GM15510 (cell line): Measurements from ENCODE around the gene GAA.

ENCODE experiments used
- POLR2A ChIP-seq: IDR thresholded peaks from 3 replicates; pipeline ENCODE4 v1.6.1; 2011; ENCODE audit warnings: borderline replicate concordance; ENCODE audit not compliant: insufficient read length; ENCODE audit errors: extremely low read depth

Gene GAA

GRCh38 chr17:80097127-80097621 is 4.2 kb upstream of the GAA start:
- no peak for TF ChIP-seq POLR2A

GRCh38 chr17:80097844-80098691 is 3.3 kb upstream of the GAA start:
- TF ChIP-seq POLR2A: no peak

- no peak for TF ChIP-seq POLR2A
These were observed 1.9 kb upstream of the GAA start for GRCh38 chr17:80099291-80100034.

GRCh38 chr17:80100035-80100323 is 1.4 kb upstream of the GAA start:
- no peak for TF ChIP-seq POLR2A

- TF ChIP-seq POLR2A: no peak
These were observed 724 bp downstream of the GAA start for GRCh38 chr17:80101946-80102663.

- no peak for TF ChIP-seq POLR2A
These were observed 1.5 kb downstream of the GAA start for GRCh38 chr17:80102664-80103448.

GRCh38 chr17:80103449-80104085 is 2.2 kb downstream of the GAA start:
- no peak for TF ChIP-seq POLR2A

GRCh38 chr17:80104321-80104955 is 3.1 kb downstream of the GAA start:
- TF ChIP-seq POLR2A: no peak

- no peak for TF ChIP-seq POLR2A
These were observed 3.6 kb downstream of the GAA start for GRCh38 chr17:80104956-80105375.

GRCh38 chr17:80105762-80106161 is 4.4 kb downstream of the GAA start:
- no peak for TF ChIP-seq POLR2A

- TF ChIP-seq POLR2A: no peak
These were observed 4.8 kb downstream of the GAA start for GRCh38 chr17:80106176-80106575.

- no peak for TF ChIP-seq POLR2A
These were observed 5.4 kb downstream of the GAA start for GRCh38 chr17:80106751-80107150.

- TF ChIP-seq POLR2A: no peak
These were observed 6.0 kb downstream of the GAA start for GRCh38 chr17:80107231-80108021.
